HG03520 (cell line): ENCODE results near the gene TENT4A.
"Not testable (repeated sequence)": the region's sequence is repeated elsewhere in the genome, so short reads cannot be mapped to it uniquely, and the experiment has no call there.

ENCODE experiments used
- ATAC-seq: cut with Tn5 transposase; IDR thresholded peaks from one replicate; pipeline ENCODE4 v1.9.1; 2021; ENCODE audit warnings: mild to moderate bottlenecking, moderate library complexity; ENCODE audit not compliant: unreplicated experiment

Gene TENT4A

DNA sequence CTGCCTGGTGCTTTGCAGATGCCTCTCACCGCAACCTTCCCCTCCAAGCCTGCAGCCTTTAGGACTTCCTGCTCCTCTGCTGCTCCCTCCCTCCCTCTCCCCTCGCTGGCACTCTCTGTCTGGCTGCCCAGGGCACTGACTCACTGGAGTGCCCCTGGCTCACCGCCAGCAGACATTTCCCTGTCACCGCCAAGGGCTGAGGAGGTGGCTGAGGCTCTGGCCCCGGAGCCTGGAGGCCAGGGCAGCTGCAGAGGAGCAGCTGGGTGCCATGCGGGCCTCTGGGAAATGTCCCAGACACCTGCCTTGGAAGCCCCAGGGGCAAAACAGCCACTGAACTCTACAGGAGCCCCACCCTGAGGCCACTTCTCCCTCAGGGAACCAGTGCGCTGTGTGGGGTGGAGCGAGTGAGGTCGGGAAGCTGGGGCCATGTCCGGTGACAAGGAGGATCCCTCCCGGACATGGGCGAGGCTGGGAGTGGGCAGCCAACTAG is 53.4 kb downstream of the TENT4A start:
- ATAC-seq: no peak

- ATAC-seq: no peak
Observed at GRCh38 chr5:6767481-6768063, 54.3 kb downstream of the TENT4A start.

DNA sequence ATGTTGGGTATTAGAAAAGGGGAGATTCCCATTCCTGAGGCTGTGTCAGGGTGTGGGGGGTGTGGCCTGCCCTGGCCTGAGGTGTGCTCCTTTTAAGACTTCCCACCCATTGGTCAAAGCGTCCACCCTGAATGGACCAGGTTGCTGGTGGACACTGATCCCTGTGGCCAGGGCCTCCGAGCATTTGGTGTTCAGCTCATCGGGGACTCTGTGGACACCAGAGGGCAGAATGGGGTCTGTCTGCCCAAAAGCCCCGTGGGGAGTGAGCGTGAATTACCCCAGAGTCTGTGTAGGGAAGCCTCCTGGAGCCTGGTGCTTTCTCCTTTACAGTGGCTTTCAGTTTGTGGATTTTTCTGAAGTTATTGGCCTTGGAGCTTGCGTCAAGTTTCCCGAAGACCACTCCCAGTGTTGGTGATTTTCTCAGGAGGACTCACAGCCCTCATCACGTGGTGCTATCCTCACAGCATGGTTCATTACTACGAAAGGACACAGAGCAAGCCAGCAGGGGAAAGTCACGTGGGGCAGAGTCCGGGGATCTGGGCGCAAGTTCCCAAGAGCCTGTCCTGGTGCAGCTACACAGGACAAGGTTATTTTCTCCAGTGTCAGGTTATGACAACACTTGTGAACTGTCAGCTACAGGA is 55.5 kb downstream of the TENT4A start:
- ATAC-seq: no peak

DNA sequence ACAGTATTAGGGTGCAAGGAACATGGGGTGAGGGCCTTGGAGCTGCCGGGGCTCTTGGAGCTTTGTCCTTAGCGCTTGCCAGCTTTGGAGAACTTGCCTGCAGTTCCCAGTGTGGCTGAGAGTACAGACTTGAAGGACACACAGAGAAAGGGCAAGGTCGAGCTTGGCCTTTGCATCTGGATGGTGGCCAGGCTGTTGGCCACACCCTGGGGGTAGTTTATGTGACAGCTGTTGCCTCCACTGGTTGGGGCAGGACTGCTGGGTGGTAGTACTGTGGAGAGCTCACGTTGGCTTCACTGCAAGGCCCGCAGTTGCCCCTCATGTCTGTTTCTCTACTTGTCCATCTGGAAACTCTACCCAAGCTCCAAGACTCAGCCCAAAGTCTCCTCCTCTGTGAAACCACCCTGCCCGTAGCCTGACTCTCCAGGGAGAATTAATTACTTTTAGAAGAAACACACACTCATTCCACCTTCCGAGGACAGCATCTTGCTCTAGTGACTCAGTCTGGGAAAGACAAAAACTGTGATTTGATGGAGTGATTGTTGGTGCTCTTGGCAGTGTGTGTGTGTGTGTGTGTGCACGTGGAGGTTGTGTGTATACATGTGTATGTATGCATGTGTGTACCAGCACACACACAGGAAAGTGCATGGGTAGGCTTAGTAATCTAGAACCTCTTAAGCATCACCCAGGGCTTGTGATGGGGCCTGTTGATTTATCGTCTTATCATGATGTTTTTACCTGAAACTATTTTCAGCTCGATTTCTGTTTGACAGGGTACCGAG is 57.8 kb downstream of the TENT4A start:
- ATAC-seq: no peak

DNA sequence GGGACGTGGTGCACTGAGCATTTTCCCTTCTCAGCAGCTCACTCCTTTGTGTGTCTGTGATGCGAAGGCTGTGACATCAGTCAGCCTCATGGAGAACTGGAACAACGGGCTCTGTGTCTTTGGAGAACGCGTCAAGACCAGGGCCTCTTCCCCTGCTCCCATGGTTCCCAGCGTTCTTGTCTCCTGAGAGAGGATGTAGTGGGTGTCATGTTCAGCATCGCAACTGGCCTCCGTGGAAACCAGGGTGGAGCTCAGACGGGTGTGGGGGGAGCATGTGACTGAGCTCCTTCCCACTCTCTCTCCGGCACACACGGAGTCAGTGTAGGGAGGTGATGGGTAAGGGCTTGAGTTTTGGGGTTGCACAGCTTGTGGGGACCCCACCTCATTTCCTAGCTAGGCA is 59.7 kb downstream of the TENT4A start:
- no peak for ATAC-seq

GRCh38 chr5:6773342-6774035 is 60.3 kb downstream of the TENT4A start:
- ATAC-seq: no peak

DNA sequence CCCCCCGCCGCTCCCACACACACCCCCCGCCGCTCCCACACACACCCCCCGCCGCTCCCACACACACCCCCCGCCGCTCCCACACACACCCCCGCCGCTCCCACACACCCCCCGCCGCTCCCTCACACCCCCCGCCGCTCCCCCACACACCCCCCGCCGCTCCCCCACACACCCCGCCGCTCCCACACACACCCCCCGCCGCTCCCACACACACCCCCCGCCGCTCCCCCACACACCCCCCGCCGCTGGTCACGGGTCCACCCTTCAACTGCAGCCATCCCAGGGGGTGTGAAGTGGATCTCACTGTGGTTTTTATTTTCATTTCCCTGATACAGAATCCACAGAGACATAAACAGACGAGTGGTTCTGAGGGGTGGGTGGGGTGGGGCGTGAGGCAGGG is 61.0 kb downstream of the TENT4A start:
- ATAC-seq: not testable (repeated sequence)

GRCh38 chr5:6774721-6775204 is 61.5 kb downstream of the TENT4A start:
- ATAC-seq: no peak

GRCh38 chr5:6775571-6775970 is 62.3 kb downstream of the TENT4A start:
- ATAC-seq: no peak

- ATAC-seq: peak; percentile 81
Observed at GRCh38 chr5:6780802-6781391, 67.7 kb downstream of the TENT4A start.

DNA sequence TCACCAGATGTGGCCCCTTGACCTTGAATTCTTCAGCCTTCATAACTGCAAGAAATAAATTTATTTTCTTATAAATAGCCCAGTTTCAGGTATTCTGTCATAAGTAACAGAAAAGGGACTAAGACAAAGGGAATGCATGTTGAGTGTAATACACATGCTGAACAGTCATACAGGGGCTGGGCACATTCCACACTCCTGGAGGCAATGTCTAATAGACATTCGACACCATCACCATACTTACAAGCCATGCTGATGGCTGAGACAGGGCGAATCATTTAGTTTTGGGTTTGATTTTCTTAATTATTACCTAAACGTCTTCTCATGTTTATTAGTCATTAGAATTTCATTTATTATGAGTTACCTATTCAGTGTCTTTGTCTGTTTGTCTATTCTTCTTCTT is 68.5 kb downstream of the TENT4A start:
- no peak for ATAC-seq

DNA sequence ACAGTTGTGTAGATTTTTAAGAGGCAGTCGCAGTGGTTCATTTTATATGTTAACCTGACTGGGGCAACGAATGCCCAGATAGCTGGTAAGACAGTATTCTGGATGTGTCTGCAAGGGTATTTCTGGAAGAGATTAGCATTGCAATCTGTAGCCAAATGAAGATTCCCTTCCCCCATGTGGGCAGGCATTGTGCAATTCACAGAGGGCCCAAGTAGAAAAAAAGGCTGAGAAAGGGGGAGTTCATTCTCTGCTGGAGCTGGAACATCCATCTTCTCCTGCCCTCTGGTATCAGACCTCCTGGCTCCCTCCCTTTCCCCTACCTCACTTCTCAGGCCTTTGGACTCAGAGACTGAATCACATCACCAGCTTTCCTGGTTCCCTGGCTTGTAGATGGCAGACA is 70.6 kb downstream of the TENT4A start:
- no peak for ATAC-seq

GRCh38 chr5:6784481-6784880 is 71.2 kb downstream of the TENT4A start:
- no peak for ATAC-seq

GRCh38 chr5:6785161-6785860 is 72.1 kb downstream of the TENT4A start:
- no peak for ATAC-seq

- ATAC-seq: no peak
Observed at GRCh38 chr5:6785861-6786180, 72.6 kb downstream of the TENT4A start.

- ATAC-seq: no peak
Observed at GRCh38 chr5:6786786-6787495, 73.7 kb downstream of the TENT4A start.

- ATAC-seq: no peak
Observed at GRCh38 chr5:6787941-6788340, 74.7 kb downstream of the TENT4A start.

GRCh38 chr5:6788439-6788838 is 75.2 kb downstream of the TENT4A start:
- no peak for ATAC-seq

GRCh38 chr5:6788956-6789649 is 75.9 kb downstream of the TENT4A start:
- no peak for ATAC-seq
